Spleen (tissue), 11 donors: ENCODE data around the gene BRD1. TPM values are rescaled to one million over a fixed set of nuclear protein-coding genes. Genes with fewer than 3 reads are reported as not detected.

Source experiments
- DNase-seq: peaks from one replicate; pipeline ENCODE4 v3.0.0-alpha.2; 2020
- H3K27ac ChIP-seq, 8 donors: fragments of 200-600 bp; sonication (generic) in 7 of 8; 1 replicate in 4 of 8; 2 replicates in 4 of 8; pipeline versions ENCODE4 v1.5.0 to v1.8.0; 2016 to 2021; ENCODE audit warnings: inconsistent platforms in 4 of 8, mild to moderate bottlenecking in 4 of 8, moderate library complexity in 1 of 8
- H3K27me3 ChIP-seq, 7 donors: fragments of 200-600 bp; sonication (generic) in 6 of 7; replicated peaks in 1 of 7; 1 replicate in 4 of 7; 2 replicates in 3 of 7; pipeline versions ENCODE4 v1.5.0 to v1.8.0; 2016 to 2021; ENCODE audit warnings: inconsistent platforms in 3 of 7, mild to moderate bottlenecking in 1 of 7
- H3K36me3 ChIP-seq, 6 donors: fragments of 200-600 bp; sonication (generic) in 5 of 6; 1 replicate in 4 of 6; 2 replicates in 2 of 6; pipeline versions ENCODE4 v1.5.0 to v1.8.0; 2016 to 2021; ENCODE audit warnings: inconsistent platforms in 2 of 6
- H3K4me1 ChIP-seq, 6 donors: fragments of 200-600 bp; sonication (generic) in 5 of 6; 1 replicate in 3 of 6; 2 replicates in 3 of 6; pipeline versions ENCODE4 v1.5.0 to v1.8.0; 2016 to 2021; ENCODE audit warnings: inconsistent platforms in 3 of 6
- H3K4me3 ChIP-seq, 8 donors: fragments of 200-600 bp; sonication (generic) in 7 of 8; 1 replicate in 4 of 8; 2 replicates in 4 of 8; pipeline versions ENCODE4 v1.5.0 to v1.8.0; 2016 to 2021; ENCODE audit warnings: inconsistent platforms in 4 of 8, mild to moderate bottlenecking in 4 of 8, moderate library complexity in 2 of 8
- H3K9me3 ChIP-seq, 8 donors: fragments of 200-600 bp; sonication (generic) in 7 of 8; 1 replicate in 4 of 8; 2 replicates in 4 of 8; pipeline versions ENCODE4 v1.5.0 to v1.8.0; 2016 to 2021; ENCODE audit warnings: inconsistent platforms in 4 of 8
- CTCF ChIP-seq, 11 experiments: fragments of 200-600 bp in 7 of 11; fragments of 450-650 bp in 4 of 11; sonication (generic) in 4 of 11; IDR thresholded peaks in 8 of 11; conservative IDR thresholded peaks in 3 of 11; 1 replicate in 7 of 11; 2 replicates in 4 of 11; pipeline versions ENCODE4 v1.4.0 to v1.8.0; 2016 to 2021; ENCODE audit warnings: antibody characterized with exemption in 11 of 11, inconsistent platforms in 4 of 11, mild to moderate bottlenecking in 1 of 11
- POLR2A ChIP-seq, 3 donors: fragments of 450-650 bp; IDR thresholded peaks; one replicate each; pipeline ENCODE4 v1.5.1; 2017; ENCODE audit warnings: antibody characterized with exemption in 3 of 3, mild to moderate bottlenecking in 1 of 3
- POLR2AphosphoS5 ChIP-seq, 3 donors: sonication (generic); formaldehyde crosslinking; IDR thresholded peaks; one replicate each; pipeline ENCODE4 v1.5.1; 2017; ENCODE audit warnings: antibody characterized with exemption in 3 of 3
- WGBS, 5 donors: extraction: QIAGEN DNeasy Blood & Tissue Kit in 3 of 5; methylation state at CpG; one replicate each; pipeline versions ENCODE4 v1.1.5 to v1.1.7; 2013 to 2018; 5-methylcytosine and 5-hydroxymethylcytosine counted together
- intact Hi-C: fragments of 100-400 bp; cut with DNase I; formaldehyde crosslinking; loops from one replicate; pipeline ENCODE4 v1.15.0; 2023; ENCODE audit warnings: low total_unique reads
- polyA plus RNA-seq, 3 donors: library from polyadenylated mRNA; stranded (reverse); fragments of 200-250 nt; gene quantifications; one replicate each; pipeline ENCODE4 v1.2.1, GENCODE V29; 2013
- total RNA-seq, 7 donors: library from RNA; depleted of rRNA in 3 of 7; stranded (reverse); fragments of >200 nt in 3 of 7; fragmentation: NEBNext Ultra II Directional in 4 of 7; extraction: Animal tissue kit (Norgen Biotek cat#: 25700) in 4 of 7; gene quantifications; one replicate each; pipeline versions ENCODE4 v1.1.0 to v1.2.1, GENCODE V29; 2016 to 2021
- donor health status: healthy with polysubstance abuse.
- donor health status: DM: no; HTN: no; CAD: no; lungs with moderate emphysema.
- donor health status: DM: no; HTN: no; CAD: no.
- donor health status: Bipolar disorder and iron deficiency.
- donor health status: healthy.
- donor health status: DM: no; HTN: no; CAD: no.
- donor health status: DM: yes; HTN: yes; CAD: no.

Gene BRD1
- total and polyA plus RNA-seq, 10 donors, result 14.2 to 59.6 (median 37.4) TPM

GRCh38 chr22:49810363-49811019 lies 17.2 kb downstream of the BRD1 start:
- Histone ChIP-seq H3K27ac (no peak overlapping the region), H3K27me3 (no peaks in the 10 kb centered on the region), H3K9me3 (no peaks in the 10 kb centered on the region), H3K4me1 (peaks cover 12 to 100% (median 72%) of the 10 kb centered on the region in 6 donors), H3K4me3 (no peak overlapping the region), H3K36me3 (peaks cover 0 to 54% (median 5%) of the 10 kb centered on the region in 6 donors)
- intact Hi-C loops, result no loop called here
- TF ChIP-seq CTCF (IDR thresholded peaks at IDR 0.05 in 8 of 11, conservative IDR thresholded peaks at IDR 0.05 in 3 of 11) (no peak), POLR2AphosphoS5 (IDR thresholded peaks at IDR 0.05) (no peak), POLR2A (IDR thresholded peaks at IDR 0.05) (no peak)
- 68 to 79% (median 73%) methylated on average over 5 of the region's 5 CpGs for WGBS, 5 donors
- no peak for DNase-seq

- 44 to 48% (median 47%) methylated on average over 14 of the region's 14 CpGs for whole genome bisulfite sequencing, 5 donors
- intact Hi-C loops, result no loop called here
- H3K4me3 ChIP-seq, result peak overlapping the region in 1 of 8 donors; percentile 0
- no peak for DNase-seq
- H3K4me1 ChIP-seq, result peaks cover 12 to 100% (median 70%) of the 10 kb centered on the region in 6 donors
- H3K36me3 ChIP-seq, result peaks cover 0 to 54% (median 13%) of the 10 kb centered on the region in 6 donors
- TF ChIP-seq POLR2A (IDR thresholded peaks at IDR 0.05), result no peak
- no peak for TF ChIP-seq POLR2AphosphoS5 (IDR thresholded peaks at IDR 0.05)
- TF ChIP-seq CTCF (IDR thresholded peaks at IDR 0.05 in 8 of 11, conservative IDR thresholded peaks at IDR 0.05 in 3 of 11), result no peak
- no peaks in the 10 kb centered on the region for H3K27me3 ChIP-seq
- H3K27ac ChIP-seq, result peak overlapping the region in 7 of 8 donors; percentile 29 to 61 (median 54)
- no peaks in the 10 kb centered on the region for H3K9me3 ChIP-seq
Measured at GRCh38 chr22:49807780-49808708, 19.6 kb downstream of the BRD1 start.

- TF ChIP-seq CTCF (IDR thresholded peaks at IDR 0.05 in 8 of 11, conservative IDR thresholded peaks at IDR 0.05 in 3 of 11) (no peak), POLR2AphosphoS5 (IDR thresholded peaks at IDR 0.05) (no peak), POLR2A (IDR thresholded peaks at IDR 0.05) (no peak)
- intact Hi-C loops, result no loop called here
- Histone ChIP-seq H3K4me3 (no peak overlapping the region), H3K27ac (peak overlapping the region in 1 of 8 donors; percentile 61), H3K9me3 (no peaks in the 10 kb centered on the region), H3K27me3 (no peaks in the 10 kb centered on the region), H3K36me3 (peaks cover 0 to 51% (median 18%) of the 10 kb centered on the region in 6 donors), H3K4me1 (peaks cover 12 to 96% (median 67%) of the 10 kb centered on the region in 6 donors)
- 95 to 97% (median 96%) methylated on average over 8 of the region's 8 CpGs for WGBS, 5 donors
- no peak for DNase-seq
Measured at GRCh38 chr22:49807129-49807528, 20.5 kb downstream of the BRD1 start.
